NOMO-1 treated with DMSO at 0.1 percent for 48 hours (cell line): ENCODE results near the gene SLC13A2.

Experiments used
- DNase-seq: peaks from one replicate; lab custom pipeline; 2025; ENCODE audit not compliant: unreplicated experiment; lab: John Stamatoyannopoulos, UW

Gene SLC13A2

DNA sequence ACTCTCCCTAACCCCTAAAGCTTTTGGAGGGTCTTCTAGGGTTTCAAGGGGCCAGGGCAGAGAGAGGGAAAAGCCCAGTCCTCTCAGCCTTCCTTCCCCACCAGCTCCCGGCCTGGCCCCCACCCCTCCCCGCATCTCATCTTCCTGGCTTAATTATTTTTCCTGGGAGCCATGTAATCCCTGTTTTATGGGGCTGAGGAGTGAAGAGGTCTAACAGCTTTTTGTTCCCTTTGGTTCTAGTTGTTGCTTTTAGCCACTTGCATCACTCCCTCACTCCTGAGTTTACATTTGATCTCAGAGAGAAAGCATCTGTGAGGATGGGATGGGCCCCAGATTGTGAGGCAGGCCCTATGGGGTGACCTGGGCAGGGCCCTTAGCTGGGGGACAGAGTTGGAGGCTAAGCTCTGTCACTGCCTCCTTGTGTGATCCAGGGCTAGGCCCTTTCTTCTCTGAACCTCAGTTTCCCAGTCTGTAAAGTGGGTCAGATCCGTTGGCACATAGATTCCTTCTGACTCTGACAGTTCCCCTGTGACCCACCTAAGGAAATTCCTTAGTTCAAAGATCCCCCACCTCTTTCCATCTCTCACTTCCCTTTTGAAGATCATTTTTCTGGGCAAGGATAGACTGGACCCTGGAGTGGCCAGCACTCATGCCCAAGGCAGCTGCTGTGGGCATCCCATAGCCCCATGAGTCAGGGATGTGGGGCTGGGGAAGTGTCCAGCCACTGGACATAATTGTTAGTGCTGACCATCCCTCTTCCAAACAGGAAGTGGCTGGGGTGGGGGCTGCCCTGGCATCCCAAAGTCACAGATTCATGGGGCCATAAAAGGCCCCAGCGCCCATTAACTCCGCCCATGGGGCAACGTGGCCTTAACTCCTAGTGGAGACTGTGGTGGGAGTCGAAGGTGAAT, 58.9 kb downstream of the SLC13A2 start:
- no peak for DNase-seq

DNA sequence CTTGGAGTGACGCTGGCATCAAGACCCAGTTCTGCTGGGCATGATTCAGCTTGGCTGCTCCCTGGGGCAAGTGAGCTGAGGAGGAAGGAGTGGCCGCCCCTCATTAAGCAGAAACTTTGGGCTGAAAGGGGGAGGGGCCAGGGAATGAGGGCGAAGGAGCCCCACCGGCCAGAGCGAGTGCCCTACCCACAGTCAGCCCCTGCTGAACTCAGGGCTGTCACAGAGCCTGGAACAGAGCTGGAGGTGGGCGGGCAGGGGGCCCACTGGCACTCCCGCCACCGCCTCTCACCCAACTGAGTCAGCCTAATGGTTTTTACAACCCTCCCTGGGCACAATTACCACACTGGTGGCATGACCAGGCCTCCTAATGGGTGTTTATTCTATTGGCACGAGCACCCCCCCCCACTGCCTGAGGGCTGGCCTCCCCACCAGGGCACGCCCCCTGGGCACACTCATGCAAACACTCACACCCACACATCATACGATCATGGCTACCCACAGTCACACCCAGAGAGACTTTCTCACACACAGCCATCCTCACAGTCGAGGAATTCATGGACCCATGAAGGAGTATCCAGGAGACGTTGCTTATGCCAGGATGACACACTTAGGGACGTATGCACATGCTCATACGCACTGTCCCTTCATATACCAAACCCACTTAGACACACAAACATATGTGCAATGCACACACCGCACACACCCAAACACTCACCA, 59.8 kb downstream of the SLC13A2 start:
- DNase-seq: no peak

DNA sequence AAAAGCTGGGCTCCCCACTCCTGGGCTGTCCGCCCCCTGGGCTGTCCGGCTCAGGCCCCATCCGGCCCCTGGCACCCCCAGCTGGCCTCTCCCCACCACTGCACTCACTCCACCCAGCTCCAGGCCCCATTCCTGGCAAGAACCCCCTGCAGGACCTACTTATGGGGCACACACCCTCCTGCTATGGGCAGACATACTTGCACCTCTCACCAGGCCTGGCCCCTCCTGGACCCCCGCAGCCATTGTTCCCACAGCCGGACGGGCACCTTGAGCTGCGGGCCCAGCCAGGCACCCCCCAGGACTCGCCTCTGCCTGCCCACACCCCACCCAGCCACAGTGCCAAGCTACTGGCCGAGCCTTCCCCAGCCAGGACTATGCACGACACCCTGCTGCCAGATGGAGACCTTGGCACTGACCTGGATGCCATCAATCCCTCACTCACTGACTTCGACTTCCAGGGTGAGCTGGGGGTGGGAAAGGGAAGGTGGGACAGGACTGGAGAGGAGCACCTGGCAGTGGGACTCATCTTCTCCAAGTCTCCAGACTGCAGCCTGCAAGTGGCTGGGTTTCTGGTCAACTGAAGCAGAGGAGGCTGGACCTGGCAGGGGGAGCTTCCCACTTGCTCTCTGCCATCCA, 61.4 kb downstream of the SLC13A2 start:
- DNase-seq: no peak

GRCh38 chr17:28536532-28537218, 63.2 kb downstream of the SLC13A2 start:
- no peak for DNase-seq

DNA sequence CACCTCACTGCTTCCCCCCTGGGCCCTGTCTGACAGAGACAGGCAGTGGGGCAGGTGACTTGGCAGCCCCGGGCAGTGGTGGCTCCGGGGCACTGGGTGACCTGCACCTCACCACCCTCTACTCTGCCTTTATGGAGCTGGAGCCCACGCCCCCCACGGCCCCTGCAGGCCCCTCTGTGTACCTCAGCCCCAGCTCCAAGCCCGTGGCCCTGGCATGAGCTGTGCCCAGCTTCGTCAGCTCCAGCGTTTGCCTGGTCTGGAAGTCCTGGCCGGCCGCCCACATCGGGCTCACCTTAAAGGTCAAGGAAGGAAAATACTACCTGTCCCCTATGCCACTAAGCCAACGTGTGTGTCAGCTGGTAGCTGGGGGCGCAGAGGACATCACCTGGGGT, 63.8 kb downstream of the SLC13A2 start:
- no peak for DNase-seq

- no peak for DNase-seq
Measured at GRCh38 chr17:28538296-28538895, 65.0 kb downstream of the SLC13A2 start.

DNA sequence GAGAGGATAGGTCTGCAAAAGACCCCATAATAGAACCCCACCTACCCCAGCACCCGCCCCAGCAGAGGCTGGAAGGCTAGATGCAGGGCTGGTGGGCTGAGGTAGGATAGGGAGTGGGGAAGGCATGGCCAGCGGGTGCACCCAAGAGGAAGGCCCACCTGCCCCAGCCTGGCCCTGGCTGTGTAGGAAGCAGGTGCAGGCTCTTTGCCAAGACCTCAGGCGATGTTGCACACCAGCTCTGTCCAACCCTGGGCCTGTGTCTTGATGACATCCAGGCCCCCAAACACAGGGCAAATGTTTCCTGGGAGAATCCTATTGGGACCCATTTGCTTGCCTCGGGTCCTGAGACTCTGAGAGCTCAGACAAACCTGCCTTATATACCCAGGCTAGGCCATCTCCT, 66.8 kb downstream of the SLC13A2 start:
- DNase-seq: no peak

DNA sequence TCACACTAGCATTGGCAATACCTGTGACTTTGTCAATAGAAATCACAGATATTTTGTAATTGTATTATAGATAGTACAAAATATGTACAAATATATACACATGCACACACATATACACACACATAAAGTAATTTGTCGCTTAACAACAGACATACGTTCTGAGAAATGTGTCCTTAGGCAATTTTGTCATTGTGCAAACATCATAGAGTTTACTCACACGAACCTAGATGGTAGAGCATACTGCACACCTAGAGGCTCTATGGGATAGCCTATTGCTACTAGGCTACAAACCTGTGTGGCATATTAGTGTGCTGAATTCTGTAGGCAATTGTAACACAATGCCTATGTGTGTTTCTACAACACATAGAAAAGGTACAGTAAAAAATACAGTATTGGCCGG, 68.0 kb downstream of the SLC13A2 start:
- DNase-seq: no peak

DNA sequence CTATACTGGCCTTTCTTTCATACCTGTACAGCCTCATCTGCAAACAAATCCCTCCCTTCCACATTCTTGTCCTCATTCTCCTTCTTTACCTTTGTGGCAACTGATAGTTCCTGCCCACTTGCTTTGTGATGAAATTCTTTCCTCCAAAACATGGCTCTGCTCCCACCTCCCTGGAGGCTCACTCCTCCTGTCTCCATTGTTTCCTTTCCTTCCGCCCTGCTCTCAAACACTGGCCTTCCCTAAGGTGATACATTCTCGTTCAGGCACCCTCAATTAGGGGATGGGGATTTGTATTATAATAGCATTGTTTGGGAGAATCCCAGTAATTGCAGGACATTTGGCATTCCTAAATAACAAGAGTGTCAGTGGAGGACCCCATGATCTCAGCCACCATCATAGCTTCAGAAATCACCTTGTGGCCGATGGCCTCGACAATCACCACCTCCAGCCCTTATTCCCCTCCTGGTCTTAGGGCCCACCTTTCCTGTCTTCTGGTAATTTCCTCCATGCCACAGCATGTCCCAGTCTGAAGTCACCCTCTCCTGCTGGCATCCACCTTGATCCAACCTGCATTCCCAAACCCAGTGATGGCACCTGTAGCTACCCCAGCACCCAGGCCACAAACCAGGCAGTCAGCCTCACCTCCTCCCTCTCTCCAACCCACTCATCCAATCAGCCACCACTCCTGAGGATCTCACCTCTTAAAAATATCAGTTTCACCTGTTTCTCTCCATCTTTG, 71.1 kb downstream of the SLC13A2 start:
- DNase-seq: no peak

- no peak for DNase-seq
Measured at GRCh38 chr17:28545141-28545503, 71.7 kb downstream of the SLC13A2 start.

DNA sequence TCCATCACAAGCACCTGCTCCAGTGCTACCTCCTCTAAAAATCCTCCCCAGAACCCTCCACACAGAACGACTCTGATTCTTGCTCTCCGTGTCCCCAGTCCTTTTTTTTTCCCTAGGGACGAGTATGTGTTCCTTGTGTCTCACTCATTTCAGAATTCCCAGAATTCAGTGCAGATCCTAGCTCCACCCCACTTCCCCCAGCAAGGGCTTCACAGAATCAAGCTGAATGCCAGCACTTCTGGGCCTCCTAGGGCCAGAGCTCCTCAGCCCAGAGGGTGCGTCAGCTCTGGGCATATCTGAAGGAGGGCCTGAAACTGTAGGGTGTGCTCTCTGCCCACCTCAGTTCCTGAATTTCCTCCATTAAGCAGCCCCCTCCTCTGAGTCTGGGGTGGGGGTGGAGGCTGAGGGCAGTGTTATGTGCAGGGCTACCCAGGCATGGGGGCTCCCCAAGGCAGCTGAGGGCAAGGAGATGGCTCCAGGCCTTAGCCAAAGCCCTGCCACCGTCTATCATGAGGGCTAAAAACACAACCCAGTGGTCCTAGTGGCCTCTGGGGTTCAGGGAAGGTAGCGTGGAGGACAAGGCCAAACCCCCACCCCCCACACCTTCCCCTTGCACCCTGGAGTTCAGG, 72.5 kb downstream of the SLC13A2 start:
- DNase-seq: no peak

DNA sequence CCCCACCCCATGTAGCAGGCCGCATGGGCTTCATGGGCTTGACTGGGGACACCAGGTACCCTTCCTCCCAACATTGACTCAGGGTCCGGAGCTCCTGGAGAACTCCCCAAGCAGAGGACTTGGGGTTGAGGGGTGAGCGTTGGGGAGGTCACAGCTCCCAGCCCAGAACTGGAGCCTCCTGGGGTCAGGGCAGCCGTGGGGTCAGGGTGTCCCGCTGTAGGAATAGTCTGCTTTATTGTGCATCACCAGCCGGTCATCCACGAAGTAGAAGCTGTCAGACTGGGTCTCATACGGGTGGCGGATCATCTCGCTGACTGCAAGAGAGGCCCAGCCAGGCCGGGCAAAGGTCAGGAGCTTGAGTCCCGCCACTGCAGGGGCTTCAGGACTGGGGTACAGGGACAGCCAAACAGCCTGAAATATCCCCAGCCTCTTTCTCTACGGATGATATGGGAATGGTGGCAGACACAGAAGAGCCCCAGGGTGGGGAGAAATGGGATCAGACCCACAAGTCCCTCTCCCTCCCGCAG, 73.7 kb downstream of the SLC13A2 start:
- DNase-seq: no peak
